ENCODE results near the gene CBLB.

Gene CBLB

DNA sequence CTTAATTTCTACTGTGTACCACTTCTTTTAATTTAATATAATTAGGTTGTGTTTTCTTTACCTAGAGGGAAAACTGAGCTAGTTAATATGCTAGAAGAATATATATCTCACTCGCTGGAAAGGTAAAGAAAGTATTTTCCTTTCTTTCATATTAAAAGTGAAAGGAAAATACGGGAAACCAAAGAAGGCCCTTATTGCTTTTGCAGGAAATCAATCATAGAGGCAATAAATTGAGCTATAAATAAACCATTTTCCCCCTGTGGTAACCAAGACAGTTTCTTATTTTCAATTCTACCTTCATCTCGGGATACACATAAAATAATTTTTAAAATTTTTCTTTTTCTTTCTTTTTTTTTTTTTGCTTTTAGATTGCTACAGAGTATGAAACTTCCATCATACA is 101.6 kb downstream of the CBLB start:
- Histone ChIP-seq H3K4me2 (ENCODE audit: low read length) (no peak overlapping the region), H3K4me1 (ENCODE audit: low read length) (peaks cover 16% of the 10 kb centered on the region), H3K79me2 (ENCODE audit: low read length) (no peaks in the 10 kb centered on the region)

DNA sequence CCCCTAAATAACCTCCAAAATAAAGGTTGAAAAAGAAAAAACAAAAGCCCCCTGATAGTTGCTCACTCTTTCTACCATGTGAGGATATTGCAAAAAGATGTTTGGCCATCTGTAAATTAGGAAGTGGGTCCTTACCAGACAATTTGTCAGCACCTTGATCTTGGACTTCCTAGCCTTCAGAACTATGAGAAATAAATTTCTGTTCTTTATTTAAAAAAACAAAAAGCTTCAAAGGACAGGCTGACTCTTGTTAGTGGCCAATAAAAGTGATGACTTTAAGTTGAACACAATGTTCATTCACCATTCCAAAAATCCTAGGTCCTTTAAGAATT is 103.5 kb downstream of the CBLB start:
- H2AFZ ChIP-seq (ENCODE audit: low read depth, low read length) = no peak overlapping the region
- 0 out of 2 replicates have a peak, but pooled peaks cover 5% of the 10 kb centered on the region for H3K9me3 ChIP-seq (ENCODE audit: insufficient read depth, low read length)
- H3K79me2 ChIP-seq (ENCODE audit: low read length) = no peaks in the 10 kb centered on the region
- H3K4me3 ChIP-seq (ENCODE audit: low read length) = no peak overlapping the region
- TF ChIP-seq, protein P1, sequence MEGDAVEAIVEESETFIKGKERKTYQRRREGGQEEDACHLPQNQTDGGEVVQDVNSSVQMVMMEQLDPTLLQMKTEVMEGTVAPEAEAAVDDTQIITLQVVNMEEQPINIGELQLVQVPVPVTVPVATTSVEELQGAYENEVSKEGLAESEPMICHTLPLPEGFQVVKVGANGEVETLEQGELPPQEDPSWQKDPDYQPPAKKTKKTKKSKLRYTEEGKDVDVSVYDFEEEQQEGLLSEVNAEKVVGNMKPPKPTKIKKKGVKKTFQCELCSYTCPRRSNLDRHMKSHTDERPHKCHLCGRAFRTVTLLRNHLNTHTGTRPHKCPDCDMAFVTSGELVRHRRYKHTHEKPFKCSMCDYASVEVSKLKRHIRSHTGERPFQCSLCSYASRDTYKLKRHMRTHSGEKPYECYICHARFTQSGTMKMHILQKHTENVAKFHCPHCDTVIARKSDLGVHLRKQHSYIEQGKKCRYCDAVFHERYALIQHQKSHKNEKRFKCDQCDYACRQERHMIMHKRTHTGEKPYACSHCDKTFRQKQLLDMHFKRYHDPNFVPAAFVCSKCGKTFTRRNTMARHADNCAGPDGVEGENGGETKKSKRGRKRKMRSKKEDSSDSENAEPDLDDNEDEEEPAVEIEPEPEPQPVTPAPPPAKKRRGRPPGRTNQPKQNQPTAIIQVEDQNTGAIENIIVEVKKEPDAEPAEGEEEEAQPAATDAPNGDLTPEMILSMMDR (IDR thresholded peaks at IDR 0.05; ENCODE audit: low read depth, low read length) = no peak
- TF ChIP-seq EZH2phosphoT487 (IDR thresholded peaks at IDR 0.05; ENCODE audit: low read depth) = no peak
- H3K9ac ChIP-seq (ENCODE audit: low read length) = no peak overlapping the region
- no peaks in the 10 kb centered on the region for H4K20me1 ChIP-seq (ENCODE audit: insufficient read depth, low read length)
- H3K27me3 ChIP-seq (ENCODE audit: low read depth, low read length) = no peaks in the 10 kb centered on the region
- H3K4me2 ChIP-seq (ENCODE audit: low read length) = no peak overlapping the region; the same call in 1 of the 2 replicates
- no peak overlapping the region for H3K27ac ChIP-seq (ENCODE audit: low read length)
- peaks cover 16% of the 10 kb centered on the region for H3K4me1 ChIP-seq (ENCODE audit: low read length)
- peaks cover 7% of the 10 kb centered on the region for H3K36me3 ChIP-seq (replicated peaks; ENCODE audit: low read depth, low read length)

More for the DNA sequence above, 101.6 kb downstream of the CBLB start:
- H3K4me3 ChIP-seq (ENCODE audit: low read length) = no peak overlapping the region
- no peak overlapping the region for H3K27ac ChIP-seq (ENCODE audit: low read length)
- no peak for TF ChIP-seq EZH2phosphoT487 (IDR thresholded peaks at IDR 0.05; ENCODE audit: low read depth)
- TF ChIP-seq, protein P1 (IDR thresholded peaks at IDR 0.05; ENCODE audit: low read depth, low read length) = no peak
- H3K36me3 ChIP-seq (replicated peaks; ENCODE audit: low read depth, low read length) = peaks cover 7% of the 10 kb centered on the region
- no peak overlapping the region for H2AFZ ChIP-seq (ENCODE audit: low read depth, low read length)
- H3K9ac ChIP-seq (ENCODE audit: low read length) = no peak overlapping the region
- H4K20me1 ChIP-seq (ENCODE audit: insufficient read depth, low read length) = no peaks in the 10 kb centered on the region
- no peaks in the 10 kb centered on the region for H3K27me3 ChIP-seq (ENCODE audit: low read depth, low read length)
- H3K9me3 ChIP-seq (ENCODE audit: insufficient read depth, low read length) = 0 out of 2 replicates have a peak, but pooled peaks cover 5% of the 10 kb centered on the region

DNA sequence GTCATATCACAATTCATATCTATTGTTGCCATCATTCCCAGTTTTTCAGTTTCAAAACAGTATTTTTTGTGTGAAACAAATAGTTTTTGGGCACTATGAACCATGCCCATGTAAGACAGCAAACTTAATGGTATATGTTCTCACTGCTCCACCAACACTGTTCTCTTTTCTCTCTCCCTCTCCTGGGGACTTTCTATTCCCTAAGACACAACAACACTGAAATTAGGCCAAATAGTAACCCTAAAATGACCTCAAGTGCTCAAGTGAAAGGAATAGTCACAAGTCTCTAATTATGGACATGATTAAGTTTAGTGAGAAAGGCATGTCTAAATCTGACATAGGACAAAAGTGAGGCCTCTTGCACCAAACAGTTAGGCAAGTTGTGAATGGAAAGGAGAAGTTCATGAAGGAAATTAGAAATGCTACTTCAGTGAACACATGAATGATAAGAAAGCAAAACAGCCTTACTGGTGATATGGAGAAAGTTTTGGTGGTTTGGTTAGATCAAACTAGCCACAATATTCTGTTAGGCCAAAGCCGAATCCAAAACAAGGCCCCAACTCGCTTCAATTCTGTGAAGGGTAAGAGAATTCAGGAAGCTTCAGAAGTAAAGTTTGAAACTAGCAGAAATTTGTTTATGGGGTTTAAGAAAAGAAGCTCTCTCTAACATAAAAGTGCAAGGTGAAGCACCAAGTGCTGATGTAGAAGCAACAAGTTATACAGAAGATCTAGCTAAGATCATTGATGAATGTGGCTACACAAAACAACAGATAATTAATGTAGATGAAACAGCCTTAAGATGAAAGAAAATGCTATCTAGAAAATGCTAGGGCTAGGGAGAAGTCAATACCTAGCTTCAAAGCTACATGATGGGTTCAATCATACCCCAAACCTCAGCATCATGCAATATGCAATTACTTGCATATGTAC is 104.2 kb downstream of the CBLB start:
- Histone ChIP-seq H3K9ac (ENCODE audit: low read length) (no peak overlapping the region), H3K79me2 (ENCODE audit: low read length) (no peaks in the 10 kb centered on the region), H3K4me3 (ENCODE audit: low read length) (no peak overlapping the region), H4K20me1 (ENCODE audit: insufficient read depth, low read length) (no peaks in the 10 kb centered on the region), H3K9me3 (ENCODE audit: insufficient read depth, low read length) (0 out of 2 replicates have a peak, but pooled peaks cover 5% of the 10 kb centered on the region), H3K4me2 (ENCODE audit: low read length) (peak overlapping the region; percentile 24), H3K27ac (ENCODE audit: low read length) (no peak overlapping the region), H3K36me3 (replicated peaks; ENCODE audit: low read depth, low read length) (peaks cover 8% of the 10 kb centered on the region), H3K4me1 (ENCODE audit: low read length) (peaks cover 16% of the 10 kb centered on the region), H2AFZ (ENCODE audit: low read depth, low read length) (no peak overlapping the region), H3K27me3 (ENCODE audit: low read depth, low read length) (no peaks in the 10 kb centered on the region)
- TF ChIP-seq, protein P1 (IDR thresholded peaks at IDR 0.05; ENCODE audit: low read depth, low read length) = no peak
- no peak for TF ChIP-seq EZH2phosphoT487 (IDR thresholded peaks at IDR 0.05; ENCODE audit: low read depth)

DNA sequence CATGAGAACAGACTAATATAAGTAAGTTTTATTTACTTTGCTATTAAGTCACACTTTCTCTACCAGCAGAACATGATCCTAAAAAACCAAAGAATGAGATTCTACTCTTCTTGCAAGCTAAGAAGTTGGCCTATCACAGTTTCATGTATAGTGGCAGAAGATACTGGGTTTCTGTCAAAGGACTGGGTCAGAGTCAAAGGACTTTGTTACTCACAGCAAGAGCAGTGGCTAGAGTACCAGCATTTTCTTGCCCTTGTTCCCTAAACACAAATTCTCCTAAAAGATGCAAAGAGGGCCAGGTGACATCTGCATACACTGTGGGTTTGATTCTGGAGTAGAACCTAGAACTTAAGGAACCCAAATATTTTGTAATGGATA is 105.2 kb downstream of the CBLB start:
- H3K36me3 ChIP-seq (replicated peaks; ENCODE audit: low read depth, low read length) = peaks cover 18% of the 10 kb centered on the region
- H2AFZ ChIP-seq (ENCODE audit: low read depth, low read length) = no peak overlapping the region
- peaks cover 16% of the 10 kb centered on the region for H3K4me1 ChIP-seq (ENCODE audit: low read length)
- 0 out of 2 replicates have a peak, but pooled peaks cover 10% of the 10 kb centered on the region for H3K9me3 ChIP-seq (ENCODE audit: insufficient read depth, low read length)
- no peak overlapping the region for H3K4me2 ChIP-seq (ENCODE audit: low read length)
- no peaks in the 10 kb centered on the region for H4K20me1 ChIP-seq (ENCODE audit: insufficient read depth, low read length)
- TF ChIP-seq, protein P1 (IDR thresholded peaks at IDR 0.05; ENCODE audit: low read depth, low read length) = no peak
- no peak for TF ChIP-seq EZH2phosphoT487 (IDR thresholded peaks at IDR 0.05; ENCODE audit: low read depth)
- H3K9ac ChIP-seq (ENCODE audit: low read length) = no peak overlapping the region
- H3K79me2 ChIP-seq (ENCODE audit: low read length) = no peaks in the 10 kb centered on the region
- no peak overlapping the region for H3K27ac ChIP-seq (ENCODE audit: low read length)
- no peaks in the 10 kb centered on the region for H3K27me3 ChIP-seq (ENCODE audit: low read depth, low read length)
- no peak overlapping the region for H3K4me3 ChIP-seq (ENCODE audit: low read length)

All from OCI-LY3 (cell line).